Activated CD4-positive, alpha-beta T cell treated with anti-CD3 and anti-CD28 coated beads, Interleukin-2, amount 10 ng/mL, durations not matched to agents 24 days and 14 days (primary cell): ENCODE measurements around the gene PPP5C. TPM values are rescaled to one million over a fixed set of nuclear protein-coding genes. Genes with fewer than 3 reads are reported as not detected.
"Not testable (repeated sequence)": the region's sequence is repeated elsewhere in the genome, so short reads cannot be mapped to it uniquely, and the experiment has no call there.

ENCODE experiments used
- DNase-seq: peaks from one replicate; pipeline ENCODE4 v3.0.0; 2022
- H3K27ac Mint-ChIP-seq: one replicate; pipeline ENCODE4 v1.8.0; 2022; ENCODE audit warnings: mild to moderate bottlenecking, mixed read lengths
- H3K27me3 Mint-ChIP-seq: one replicate; pipeline ENCODE4 v1.8.0; 2022; ENCODE audit warnings: mixed read lengths
- H3K36me3 Mint-ChIP-seq: one replicate; pipeline ENCODE4 v1.8.0; 2022; ENCODE audit warnings: low read depth, mild to moderate bottlenecking, mixed read lengths
- H3K4me1 Mint-ChIP-seq: one replicate; pipeline ENCODE4 v1.8.0; 2021; ENCODE audit warnings: mixed read lengths
- H3K4me3 Mint-ChIP-seq: one replicate; pipeline ENCODE4 v1.8.0; 2022; ENCODE audit warnings: mild to moderate bottlenecking, moderate library complexity, mixed read lengths
- H3K9me3 Mint-ChIP-seq: one replicate; pipeline ENCODE4 v1.8.0; 2021; ENCODE audit warnings: mixed read lengths
- intact Hi-C: fragments of 100-400 bp; cut with micrococcal nuclease; formaldehyde crosslinking; loops from one replicate; pipeline ENCODE4 v1.15.1; 2023
- total RNA-seq: library from RNA; stranded (reverse); gene quantifications from 2 replicates; pipeline ENCODE4 v1.2.3, GENCODE V29; 2022

PPP5C gene
- total RNA-seq, 1 donor from 2014 or later: 169 TPM

- intact Hi-C loops: no loop called here
- no peaks in the 10 kb centered on the region for H3K27me3 Mint-ChIP-seq
Observed at GRCh38 chr19:46391296-46392251, 44.7 kb downstream of the PPP5C start.

GRCh38 chr19:46392252-46392801, 45.4 kb downstream of the PPP5C start:
- Mint-ChIP-seq H3K4me3 (no peak overlapping the region), H3K36me3 (peaks cover 43% of the 10 kb centered on the region), H3K9me3 (no peaks in the 10 kb centered on the region), H3K27ac (peak overlapping the region; percentile 1), H3K27me3 (peaks cover under 1% of the 10 kb centered on the region), H3K4me1 (peaks cover 2% of the 10 kb centered on the region)
- DNase-seq: no peak
- intact Hi-C loops: no loop called here

More at GRCh38 chr19:46391296-46392251, 44.7 kb downstream of the PPP5C start:
- Mint-ChIP-seq H3K36me3 (peaks cover 50% of the 10 kb centered on the region), H3K4me3 (no peak overlapping the region), H3K27ac (no peak overlapping the region), H3K9me3 (no peaks in the 10 kb centered on the region), H3K4me1 (peaks cover 2% of the 10 kb centered on the region)
- no peak for DNase-seq

- DNase-seq: no peak
- Mint-ChIP-seq H3K4me1 (peaks cover 2% of the 10 kb centered on the region), H3K4me3 (no peak overlapping the region), H3K9me3 (no peaks in the 10 kb centered on the region), H3K27me3 (peaks cover 5% of the 10 kb centered on the region), H3K36me3 (peaks cover 38% of the 10 kb centered on the region), H3K27ac (no peak overlapping the region)
- intact Hi-C loops: no loop called here
Observed at GRCh38 chr19:46392837-46393236, 46.0 kb downstream of the PPP5C start.

GRCh38 chr19:46393456-46394401, 46.8 kb downstream of the PPP5C start:
- Mint-ChIP-seq H3K4me3 (no peak overlapping the region), H3K27ac (no peak overlapping the region), H3K36me3 (peaks cover 29% of the 10 kb centered on the region), H3K4me1 (peaks cover 2% of the 10 kb centered on the region), H3K27me3 (peaks cover 5% of the 10 kb centered on the region), H3K9me3 (no peaks in the 10 kb centered on the region)
- intact Hi-C loops: loop anchor here (2.0 kb wide), 1 partner anchor 119 kb away; no protein-coding TSS in a partner anchor
- DNase-seq: no peak

GRCh38 chr19:46394402-46394797, 47.5 kb downstream of the PPP5C start:
- Mint-ChIP-seq H3K36me3 (peaks cover 23% of the 10 kb centered on the region), H3K27ac (no peak overlapping the region), H3K9me3 (no peaks in the 10 kb centered on the region), H3K27me3 (peaks cover 7% of the 10 kb centered on the region), H3K4me3 (no peak overlapping the region), H3K4me1 (peaks cover 2% of the 10 kb centered on the region)
- DNase-seq: no peak
- intact Hi-C loops: loop anchor here (2.0 kb wide), 1 partner anchor 118 kb away; no protein-coding TSS in a partner anchor

- H3K4me3 Mint-ChIP-seq, H3K27ac Mint-ChIP-seq, DNase-seq, intact Hi-C loops, H3K9me3 Mint-ChIP-seq, H3K36me3 Mint-ChIP-seq, H3K4me1 Mint-ChIP-seq: not testable (repeated sequence)
- H3K27me3 Mint-ChIP-seq: peaks cover 12% of the 10 kb centered on the region
Observed at GRCh38 chr19:46397801-46398479, 51.1 kb downstream of the PPP5C start.

GRCh38 chr19:46402725-46403124, 55.8 kb downstream of the PPP5C start:
- intact Hi-C loops: loop anchor here (1.0 to 10.0 kb wide), 3 partner anchors 85 to 118 kb away; no protein-coding TSS in a partner anchor
- Mint-ChIP-seq H3K4me1 (peaks cover 6% of the 10 kb centered on the region), H3K27ac (no peak overlapping the region), H3K9me3 (no peaks in the 10 kb centered on the region), H3K36me3 (no peaks in the 10 kb centered on the region), H3K4me3 (no peak overlapping the region), H3K27me3 (peaks cover 48% of the 10 kb centered on the region)
- no peak for DNase-seq

GRCh38 chr19:46404055-46404752, 57.3 kb downstream of the PPP5C start:
- Mint-ChIP-seq H3K27me3 (peaks cover 58% of the 10 kb centered on the region), H3K27ac (no peak overlapping the region), H3K9me3 (no peaks in the 10 kb centered on the region), H3K4me1 (peaks cover 12% of the 10 kb centered on the region), H3K4me3 (peak overlapping the region; percentile 37), H3K36me3 (no peaks in the 10 kb centered on the region)
- intact Hi-C loops: loop anchor here (10.0 kb wide), 1 partner anchor 119 kb away; no protein-coding TSS in a partner anchor
- DNase-seq: no peak

- no peak for DNase-seq
- Mint-ChIP-seq H3K27me3 (peaks cover 60% of the 10 kb centered on the region), H3K27ac (no peak overlapping the region), H3K4me1 (peaks cover 12% of the 10 kb centered on the region), H3K36me3 (no peaks in the 10 kb centered on the region), H3K9me3 (no peaks in the 10 kb centered on the region), H3K4me3 (no peak overlapping the region)
- intact Hi-C loops: loop anchor here (10.0 kb wide), 1 partner anchor 120 kb away; no protein-coding TSS in a partner anchor
Observed at GRCh38 chr19:46404753-46405468, 58.0 kb downstream of the PPP5C start.

- Mint-ChIP-seq H3K36me3 (no peaks in the 10 kb centered on the region), H3K9me3 (no peaks in the 10 kb centered on the region), H3K4me3 (no peak overlapping the region), H3K27ac (no peak overlapping the region), H3K27me3 (peaks cover 72% of the 10 kb centered on the region), H3K4me1 (peaks cover 12% of the 10 kb centered on the region)
- no peak for DNase-seq
- intact Hi-C loops: loop anchor here (10.0 kb wide), 1 partner anchor 122 kb away; no protein-coding TSS in a partner anchor
Observed at GRCh38 chr19:46406976-46407375, 60.1 kb downstream of the PPP5C start.

- DNase-seq: no peak
- Mint-ChIP-seq H3K9me3 (no peaks in the 10 kb centered on the region), H3K27ac (no peak overlapping the region), H3K36me3 (no peaks in the 10 kb centered on the region), H3K27me3 (peaks cover 78% of the 10 kb centered on the region), H3K4me1 (peaks cover 12% of the 10 kb centered on the region), H3K4me3 (no peak overlapping the region)
- intact Hi-C loops: loop anchor here (10.0 kb wide), 1 partner anchor 123 kb away; no protein-coding TSS in a partner anchor
Observed at GRCh38 chr19:46407856-46408663, 61.2 kb downstream of the PPP5C start.
